Endothelial cell of umbilical vein (primary cell): ENCODE data around the gene TNFAIP6. TPM values are rescaled to one million over a fixed set of nuclear protein-coding genes. Genes with fewer than 3 reads are reported as not detected.

ENCODE experiments used
- BruUV-seq: library from RNA; stranded (reverse); fragments of 400-500 nt; replicated peaks from 2 replicates; lab custom pipeline; 2021; lab: Mats Ljungman, UMichigan
- CTCF ChIA-PET: fragments of 300-600, 350-600 bp; sonication (Branson Sonifier 250); formaldehyde crosslinking; loops from one replicate; lab custom pipeline; 2021; ENCODE audit warnings: antibody characterized with exemption, inconsistent platforms; lab: Charles Lee
- POLR2A ChIA-PET: fragments of 300-600, 350-600 bp; sonication (Branson Sonifier 250); formaldehyde crosslinking; loops from one replicate; lab custom pipeline; 2021; ENCODE audit warnings: antibody characterized with exemption, inconsistent platforms; lab: Charles Lee
- DNase-seq: peaks from one replicate; pipeline ENCODE4 v3.0.0-alpha.2; 2011; ENCODE audit warnings: low read depth, low spot score
- FAIRE-seq: peaks from 2 replicates; lab custom pipeline; 2011; peaks lifted over from hg19 to GRCh38; lab: Jason Lieb, UNC
- H2AFZ ChIP-seq: 2 replicates; pipeline ENCODE4 v1.6.0; 2012; ENCODE audit warnings: low read depth, low read length, control low read depth, inconsistent platforms
- H3K27ac ChIP-seq: 2 replicates; pipeline ENCODE4 v1.5.1; 2011; ENCODE audit warnings: low read depth, mild to moderate bottlenecking, control low read depth, low read length, moderate library complexity; ENCODE audit not compliant: insufficient read depth
- H3K27me3 ChIP-seq, 2 experiments: 2 replicates each; pipeline versions ENCODE4 v1.6.0 to v1.6.1; 2011; ENCODE audit warnings: low read length in 2 of 2, mixed read lengths in 1 of 2; ENCODE audit not compliant: control insufficient read depth in 2 of 2, insufficient read depth in 2 of 2
- H3K36me3 ChIP-seq, 2 experiments: 2 replicates in 1 of 2; 3 replicates in 1 of 2; pipeline ENCODE4 v1.5.1; 2011; ENCODE audit warnings: low read length in 2 of 2, mild to moderate bottlenecking in 1 of 2, moderate library complexity in 1 of 2; ENCODE audit not compliant: control insufficient read depth in 2 of 2, insufficient read depth in 2 of 2; ENCODE audit errors: extremely low read depth in 1 of 2
- H3K4me1 ChIP-seq: 3 replicates; pipeline ENCODE4 v1.5.1; 2011; ENCODE audit warnings: mild to moderate bottlenecking, low read length; ENCODE audit not compliant: control insufficient read depth, insufficient read depth; ENCODE audit errors: extremely low read depth
- H3K4me2 ChIP-seq: 2 replicates; pipeline ENCODE4 v1.6.1; 2011; ENCODE audit warnings: low read length, control low read depth, mixed read lengths; ENCODE audit not compliant: insufficient read depth
- H3K4me3 ChIP-seq, 3 experiments: fragments of 200-600 bp in 1 of 3; sonication (generic), shearing (Covaris generic) in 1 of 3; replicated peaks in 1 of 3; 2 replicates each; pipeline ENCODE4 v1.5.1; 2011 to 2016; ENCODE audit warnings: control low read depth in 3 of 3, low read length in 3 of 3, mild to moderate bottlenecking in 2 of 3, inconsistent platforms in 1 of 3, low read depth in 1 of 3, moderate library complexity in 1 of 3; ENCODE audit not compliant: insufficient read depth in 1 of 3
- H3K79me2 ChIP-seq: 2 replicates; pipeline ENCODE4 v1.6.0; 2012; ENCODE audit warnings: low read length, inconsistent platforms; ENCODE audit not compliant: control insufficient read depth, insufficient read depth
- H3K9ac ChIP-seq: replicated peaks from 2 replicates; pipeline ENCODE3; 2011; ENCODE audit warnings: low read length, control low read depth; ENCODE audit not compliant: insufficient read depth; ENCODE audit errors: extremely low read depth
- H3K9me1 ChIP-seq: replicated peaks from 3 replicates; pipeline ENCODE4 v1.6.0; 2011; ENCODE audit warnings: mild to moderate bottlenecking, low read length; ENCODE audit not compliant: control insufficient read depth, insufficient read depth; ENCODE audit errors: extremely low read depth
- H3K9me3 ChIP-seq: replicated peaks from 2 replicates; pipeline ENCODE4 v1.5.1; 2012; ENCODE audit warnings: low read length, inconsistent platforms; ENCODE audit not compliant: control insufficient read depth, insufficient read depth
- H4K20me1 ChIP-seq: replicated peaks from 2 replicates; pipeline ENCODE3; 2011; ENCODE audit warnings: mild to moderate bottlenecking, low read length; ENCODE audit not compliant: control insufficient read depth, insufficient read depth; ENCODE audit errors: extremely low read depth
- EZH2 ChIP-seq: IDR thresholded peaks from 2 replicates; pipeline ENCODE4 v1.6.1; 2012; ENCODE audit warnings: borderline replicate concordance, low read depth, mild to moderate bottlenecking, moderate library complexity, low read length, inconsistent platforms; ENCODE audit not compliant: severe bottlenecking
- FOS ChIP-seq: IDR thresholded peaks from 2 replicates; pipeline ENCODE4 v1.6.1; 2011; ENCODE audit warnings: mild to moderate bottlenecking, low read length, moderate library complexity, borderline replicate concordance; ENCODE audit not compliant: insufficient read depth
- GATA2 ChIP-seq: IDR thresholded peaks from 2 replicates; pipeline ENCODE4 v1.7.0; 2011; ENCODE audit warnings: low read depth, mild to moderate bottlenecking, moderate library complexity, mixed read lengths, low read length; ENCODE audit not compliant: insufficient read length, insufficient read depth
- JUN ChIP-seq: IDR thresholded peaks from 2 replicates; pipeline ENCODE4 v1.6.1; 2011; ENCODE audit warnings: borderline replicate concordance, low read depth; ENCODE audit not compliant: insufficient read length, insufficient read depth
- MYC ChIP-seq: IDR thresholded peaks from one replicate; pipeline ENCODE4 v1.6.1; 2011; ENCODE audit warnings: mild to moderate bottlenecking, low read depth, low read length
- POLR2A ChIP-seq: IDR thresholded peaks from 2 replicates; pipeline ENCODE4 v1.6.1; 2012; ENCODE audit warnings: low read depth, mild to moderate bottlenecking, control low read depth, low read length
- POLR2AphosphoS5 ChIP-seq: IDR thresholded peaks from 2 replicates; pipeline ENCODE4 v1.6.1; 2012; ENCODE audit warnings: low read depth, mild to moderate bottlenecking, control low read depth, low read length, moderate library complexity; ENCODE audit not compliant: insufficient read depth
- dilution Hi-C: fragments of 300-500 bp; cut with MboI; formaldehyde crosslinking; loops from one replicate; pipeline ENCODE4 v1.15.0; 2019; ENCODE audit warnings: low sequenced_read_pairs; ENCODE audit not compliant: extremely low pct_ligation_motif_present
- intact Hi-C: fragments of 100-400 bp; cut with micrococcal nuclease; formaldehyde crosslinking; loops from one replicate; pipeline ENCODE4 v1.10.0; 2022
- polyA plus RNA-seq, 4 experiments: library from polyadenylated mRNA; depleted of rRNA in 3 of 4; stranded (reverse) in 3 of 4; unstranded in 1 of 4; fragments of >200 nt; gene quantifications; 2 replicates each; pipeline versions ENCODE4 v1.2.1 to v1.2.3, GENCODE V29; 2011 to 2012; ENCODE audit warnings: missing spikeins in 1 of 4
- total RNA-seq: library from RNA; stranded (reverse); gene quantifications from 2 replicates; pipeline ENCODE4 v1.2.3, GENCODE V29; 2021
- TF ChIP-seq, protein P1 (sequence below): IDR thresholded peaks from 2 replicates; pipeline ENCODE4 v1.6.1; 2011; ENCODE audit not compliant: insufficient read depth, insufficient read length
- TF ChIP-seq, protein P2 (sequence below), 2 donors: IDR thresholded peaks; 1 replicate in 1 of 2; 2 replicates in 1 of 2; pipeline ENCODE4 v1.5.1; 2011; ENCODE audit warnings: low read length in 2 of 2, mild to moderate bottlenecking in 2 of 2, moderate library complexity in 2 of 2, control low read depth in 1 of 2, inconsistent platforms in 1 of 2, low read depth in 1 of 2; ENCODE audit not compliant: insufficient read depth in 1 of 2; ENCODE audit errors: extremely low read depth in 1 of 2

TNFAIP6 gene
- total and polyA plus RNA-seq, 2 donors (not counting 3 experiments of a cell fraction or from before 2014, with no cell fraction given) = not detected

DNA sequence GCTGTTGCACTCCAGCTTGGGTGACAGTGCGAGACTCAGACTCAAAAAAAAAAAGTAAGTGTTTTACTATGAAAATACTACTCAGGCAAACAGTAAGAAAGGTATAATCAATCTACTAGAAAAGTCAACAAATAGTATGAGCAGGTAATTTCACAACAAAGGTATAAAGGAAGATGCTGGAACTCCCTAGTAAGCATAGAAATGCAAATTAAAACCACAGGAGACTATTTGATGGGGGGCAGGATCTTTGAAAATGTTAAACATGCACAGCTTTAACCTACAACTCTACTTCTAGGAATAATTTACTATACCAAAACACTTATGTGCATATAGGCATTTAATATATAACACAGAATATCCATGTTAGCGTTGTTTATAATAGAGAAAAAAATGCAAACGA, 24.3 kb upstream of the TNFAIP6 start:
- Histone ChIP-seq H3K9ac (no peak overlapping the region), H3K27me3 (no peaks in the 10 kb centered on the region), H3K4me3 (no peak overlapping the region), H3K9me3 (no peaks in the 10 kb centered on the region), H4K20me1 (no peaks in the 10 kb centered on the region), H3K36me3 (no peaks in the 10 kb centered on the region), H3K79me2 (no peaks in the 10 kb centered on the region), H3K9me1 (no peaks in the 10 kb centered on the region), H3K4me2 (no peak overlapping the region), H2AFZ (no peak overlapping the region), H3K27ac (no peak overlapping the region), H3K4me1 (peaks cover 25% of the 10 kb centered on the region)
- dilution Hi-C loops (no loop called here), intact Hi-C loops (no loop called here)
- TF ChIP-seq MYC (no peak), POLR2A (no peak), EZH2 (no peak), GATA2 (no peak), FOS (no peak), JUN (no peak), POLR2AphosphoS5 (no peak)
- TF ChIP-seq, protein P1, sequence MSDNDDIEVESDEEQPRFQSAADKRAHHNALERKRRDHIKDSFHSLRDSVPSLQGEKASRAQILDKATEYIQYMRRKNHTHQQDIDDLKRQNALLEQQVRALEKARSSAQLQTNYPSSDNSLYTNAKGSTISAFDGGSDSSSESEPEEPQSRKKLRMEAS = no peak
- TF ChIP-seq, protein P2, sequence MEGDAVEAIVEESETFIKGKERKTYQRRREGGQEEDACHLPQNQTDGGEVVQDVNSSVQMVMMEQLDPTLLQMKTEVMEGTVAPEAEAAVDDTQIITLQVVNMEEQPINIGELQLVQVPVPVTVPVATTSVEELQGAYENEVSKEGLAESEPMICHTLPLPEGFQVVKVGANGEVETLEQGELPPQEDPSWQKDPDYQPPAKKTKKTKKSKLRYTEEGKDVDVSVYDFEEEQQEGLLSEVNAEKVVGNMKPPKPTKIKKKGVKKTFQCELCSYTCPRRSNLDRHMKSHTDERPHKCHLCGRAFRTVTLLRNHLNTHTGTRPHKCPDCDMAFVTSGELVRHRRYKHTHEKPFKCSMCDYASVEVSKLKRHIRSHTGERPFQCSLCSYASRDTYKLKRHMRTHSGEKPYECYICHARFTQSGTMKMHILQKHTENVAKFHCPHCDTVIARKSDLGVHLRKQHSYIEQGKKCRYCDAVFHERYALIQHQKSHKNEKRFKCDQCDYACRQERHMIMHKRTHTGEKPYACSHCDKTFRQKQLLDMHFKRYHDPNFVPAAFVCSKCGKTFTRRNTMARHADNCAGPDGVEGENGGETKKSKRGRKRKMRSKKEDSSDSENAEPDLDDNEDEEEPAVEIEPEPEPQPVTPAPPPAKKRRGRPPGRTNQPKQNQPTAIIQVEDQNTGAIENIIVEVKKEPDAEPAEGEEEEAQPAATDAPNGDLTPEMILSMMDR (IDR thresholded peaks at IDR 0.05; ENCODE audit: extremely low read depth in 1 of 2, insufficient read depth in 1 of 2, low read depth in 1 of 2, low read length in 2 of 2) = no peak
- FAIRE-seq (no peak), DNase-seq (no peak)
- CTCF ChIA-PET = no interaction called here
- POLR2A ChIA-PET = interaction anchor here (0.6 to 0.7 kb wide), 2 partner anchors 18 to 44 kb away, joined by 3 to 9 read pairs; no protein-coding TSS in a partner anchor
- no TSS peak for BruUV-seq
